Hematopoietic multipotent progenitor cell treated with erythropoietin and hydrocortisone succinate and interleukin-3 and kit ligand, for 6 days (in vitro differentiated cells): ENCODE measurements around the gene S100A2.

Experiments
- DNase-seq: peaks from one replicate; pipeline ENCODE4 v3.0.0-alpha.2; 2015

S100A2 gene

DNA sequence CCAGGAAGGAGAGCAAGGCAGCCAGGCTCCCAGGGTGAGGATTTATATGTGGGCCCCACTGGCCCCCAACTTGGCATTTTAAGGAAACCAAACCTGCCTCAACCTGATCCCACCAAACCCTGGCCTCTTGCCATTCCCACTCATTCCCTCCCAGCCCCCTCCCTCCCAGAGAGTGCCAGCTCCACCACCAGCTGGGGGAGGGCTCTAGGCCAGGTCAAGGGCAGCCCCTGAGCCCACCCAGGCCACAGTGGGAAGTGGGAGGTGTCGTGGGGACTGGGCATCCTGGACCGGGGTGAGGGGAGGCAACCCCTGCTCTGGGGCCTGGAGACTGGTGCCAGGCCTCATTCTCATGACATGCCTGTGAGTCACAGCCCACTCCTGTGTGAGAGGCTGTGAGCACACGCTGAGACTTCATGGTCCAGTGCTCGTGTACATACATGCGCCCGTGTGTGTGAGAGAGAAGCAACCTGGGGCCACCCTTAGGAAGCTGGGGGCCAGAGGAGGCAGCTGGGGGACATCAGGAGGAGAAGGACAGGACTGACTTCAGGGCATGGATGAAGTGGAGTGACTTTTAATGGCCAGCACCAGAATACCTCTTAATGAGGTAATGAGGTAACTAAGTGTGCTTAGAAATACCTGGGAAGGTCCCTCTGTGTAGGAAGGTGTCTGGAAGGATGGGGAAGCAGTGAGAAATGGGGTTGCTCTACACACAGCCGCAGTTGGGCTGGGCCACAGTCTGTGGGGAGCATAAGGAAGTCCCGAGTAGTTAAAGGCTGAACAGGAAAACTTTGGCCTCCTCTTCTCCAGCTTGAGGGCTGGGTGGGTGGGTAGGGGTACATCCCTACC, at the start of gene S100A2:
S100A2 (minus strand) TSS at position 316 of the 846 bp plus-strand sequence. CDS start 1,967 bp downstream, outside the sequence.
- DNase-seq = peak; percentile 67

DNA sequence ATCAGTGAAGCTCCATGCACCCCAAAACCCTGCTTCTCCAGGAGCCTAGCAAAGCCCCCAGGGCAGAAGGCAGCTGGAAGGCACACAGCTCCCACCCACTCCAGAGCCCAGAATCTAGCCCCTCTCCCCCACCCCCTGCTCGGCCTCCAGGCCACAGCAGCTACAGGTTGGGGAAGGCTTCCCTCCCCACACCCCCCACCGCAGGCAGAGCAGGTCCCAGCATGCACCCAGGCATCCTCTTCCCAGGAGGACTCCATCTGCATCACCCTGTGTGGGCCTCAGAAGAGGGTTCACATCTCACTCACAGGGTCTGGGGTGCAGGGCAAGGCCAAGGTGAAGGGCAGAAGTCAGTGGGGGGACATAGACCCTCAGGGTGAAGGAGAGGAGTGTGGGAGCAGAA, 49.8 kb upstream of the S100A2 start:
- DNase-seq = no peak

DNA sequence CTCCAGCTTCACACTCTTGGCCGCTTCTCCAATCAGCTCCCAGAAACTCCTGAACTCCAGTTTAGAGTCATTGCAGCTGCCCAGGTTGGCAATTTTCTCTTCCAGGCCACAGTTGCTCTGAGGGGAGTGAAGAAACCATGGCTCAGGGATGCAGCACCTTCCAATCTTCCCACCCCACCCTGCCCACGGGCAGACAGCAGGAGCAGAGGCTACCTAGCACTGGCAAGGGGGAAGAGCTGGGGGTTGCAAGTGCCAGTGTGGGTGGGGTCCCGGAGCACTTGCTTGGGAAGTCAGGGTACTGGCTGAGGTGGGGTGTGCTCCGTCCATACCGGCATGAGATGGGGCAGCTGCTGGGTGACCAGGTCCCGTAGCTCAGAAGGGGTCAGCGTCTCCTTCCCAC, 49.3 kb upstream of the S100A2 start:
- no peak for DNase-seq

DNA sequence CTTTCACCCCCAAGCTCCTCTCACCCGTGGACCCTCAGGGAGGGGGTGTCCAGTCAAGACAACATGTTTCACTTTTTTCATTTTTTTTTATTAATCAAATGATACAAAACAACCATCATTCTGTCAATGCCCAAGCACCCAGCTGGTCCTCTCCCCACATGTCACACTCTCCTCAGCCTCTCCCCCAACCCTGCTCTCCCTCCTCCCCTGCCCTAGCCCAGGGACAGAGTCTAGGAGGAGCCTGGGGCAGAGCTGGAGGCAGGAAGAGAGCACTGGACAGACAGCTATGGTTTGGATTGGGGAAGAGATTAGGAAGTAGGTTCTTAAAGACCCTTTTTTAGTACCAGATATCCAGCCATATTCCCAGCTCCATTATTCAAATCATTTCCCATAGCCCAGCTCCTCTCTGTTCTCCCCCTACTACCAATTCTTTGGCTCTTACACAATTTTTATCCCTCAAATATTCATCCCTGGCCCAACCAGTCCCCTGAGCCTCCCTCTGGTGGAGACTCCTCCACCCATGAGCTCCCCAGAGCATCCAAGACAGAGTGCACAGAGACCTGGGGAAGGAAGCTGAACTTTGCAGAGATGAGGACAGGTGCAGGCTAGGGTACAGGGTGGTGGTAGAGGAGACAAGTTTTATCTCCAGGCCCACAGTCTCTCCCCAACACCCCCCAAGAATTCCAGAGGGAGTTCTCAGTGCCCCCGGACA, 48.7 kb upstream of the S100A2 start:
- no peak for DNase-seq

DNA sequence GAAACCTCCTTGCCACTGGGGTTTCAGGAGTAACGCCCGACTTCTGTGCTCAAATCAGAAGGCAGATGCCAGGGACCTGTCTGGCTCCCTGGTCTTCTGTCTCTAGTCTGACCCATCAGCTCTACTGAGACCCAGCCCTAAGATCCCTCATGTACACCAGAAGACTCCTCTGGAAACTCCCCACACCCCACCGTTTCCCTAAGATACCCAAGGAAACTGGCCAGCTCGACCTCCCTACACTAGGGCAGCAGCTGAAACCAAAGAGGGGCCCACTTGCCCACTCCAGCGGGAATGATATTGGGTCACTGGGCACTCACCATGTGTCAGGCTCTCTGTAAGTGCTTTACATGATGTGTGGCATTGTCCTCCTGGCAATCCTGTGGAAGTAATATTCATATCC, 47.8 kb upstream of the S100A2 start:
- DNase-seq = no peak

DNA sequence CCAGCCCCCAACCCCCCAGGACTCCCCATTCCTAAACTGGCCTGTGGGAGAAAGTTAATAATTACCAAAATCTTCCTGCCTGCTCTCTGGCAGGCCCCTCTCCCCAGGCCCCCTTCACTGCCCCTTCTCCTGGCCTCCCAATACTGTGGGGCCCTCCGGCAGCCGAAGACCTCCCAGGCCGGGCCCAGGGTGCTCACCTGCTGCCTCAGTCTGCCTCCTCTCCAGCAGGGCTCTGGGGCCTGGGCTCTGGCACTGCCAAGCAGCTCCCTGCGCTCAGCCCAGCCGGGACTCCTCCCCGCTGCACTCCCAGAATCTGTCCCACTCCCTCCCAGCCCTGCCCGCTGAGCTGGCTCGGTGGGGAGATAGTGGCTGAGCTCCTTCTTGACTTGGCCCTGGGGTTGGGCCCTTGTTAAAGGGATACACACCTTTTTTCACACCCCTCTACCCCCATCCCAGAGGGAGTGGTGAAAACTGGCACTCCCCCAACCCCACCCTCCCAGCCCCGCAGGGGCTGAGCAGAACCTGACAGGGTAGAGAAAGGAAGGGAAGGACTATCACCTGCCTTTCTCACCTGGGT, 47.2 kb upstream of the S100A2 start, which contains the start of gene S100A16:
S100A16 (minus strand) TSS at position 383 of the 577 bp plus-strand sequence. CDS start 4,986 bp downstream, outside the sequence.
- peak; percentile 66 for DNase-seq

DNA sequence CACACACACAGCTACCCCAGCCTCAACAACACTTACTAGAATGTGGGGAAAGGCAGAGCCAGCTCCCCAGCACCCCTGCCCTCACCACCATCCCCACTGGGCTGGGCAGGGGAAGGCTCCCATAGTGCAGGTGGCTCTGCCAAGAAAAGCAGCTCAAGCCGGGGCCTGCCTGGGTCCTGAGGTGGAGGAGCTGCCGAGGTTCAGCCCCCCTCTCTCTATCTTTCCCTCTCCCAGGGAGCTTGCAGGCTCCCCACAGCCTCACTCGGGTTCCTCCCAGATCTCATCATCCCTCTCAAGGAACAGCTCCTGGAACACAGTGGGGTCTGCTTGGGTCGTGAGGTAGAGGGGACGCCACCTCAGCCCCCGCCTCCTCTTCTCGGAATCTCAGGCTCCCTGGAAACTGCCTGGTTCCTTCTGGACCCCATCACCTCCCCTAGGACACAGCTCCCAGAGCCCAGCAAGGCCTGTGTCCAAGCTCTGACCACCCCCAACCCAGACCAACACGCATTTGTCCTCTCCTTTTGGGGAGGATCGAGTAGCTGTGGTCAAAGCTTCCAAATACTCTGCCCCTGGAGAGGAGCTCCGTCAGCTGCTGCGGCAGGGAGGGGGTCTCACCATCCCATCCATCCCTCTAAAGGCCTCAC, 46.6 kb upstream of the S100A2 start:
- no peak for DNase-seq

DNA sequence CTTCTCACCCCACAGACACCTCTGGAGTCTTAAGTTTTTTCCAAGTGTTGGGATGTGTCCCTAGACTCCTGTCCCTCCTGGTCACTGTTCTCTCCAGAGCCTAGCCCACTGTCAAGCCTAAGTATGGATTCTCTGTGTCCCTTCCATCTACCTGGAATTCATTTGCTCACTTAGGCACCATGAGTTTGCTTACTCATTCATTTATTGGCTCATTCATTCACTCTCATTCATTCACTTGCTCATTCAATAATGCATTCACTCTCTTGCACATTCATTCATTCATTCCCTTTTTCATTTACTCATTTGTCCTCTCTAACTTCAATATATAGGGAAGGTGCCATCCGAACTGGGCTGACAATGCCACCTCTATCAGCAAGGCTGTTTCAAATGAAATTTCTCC, 45.7 kb upstream of the S100A2 start:
- DNase-seq = no peak

DNA sequence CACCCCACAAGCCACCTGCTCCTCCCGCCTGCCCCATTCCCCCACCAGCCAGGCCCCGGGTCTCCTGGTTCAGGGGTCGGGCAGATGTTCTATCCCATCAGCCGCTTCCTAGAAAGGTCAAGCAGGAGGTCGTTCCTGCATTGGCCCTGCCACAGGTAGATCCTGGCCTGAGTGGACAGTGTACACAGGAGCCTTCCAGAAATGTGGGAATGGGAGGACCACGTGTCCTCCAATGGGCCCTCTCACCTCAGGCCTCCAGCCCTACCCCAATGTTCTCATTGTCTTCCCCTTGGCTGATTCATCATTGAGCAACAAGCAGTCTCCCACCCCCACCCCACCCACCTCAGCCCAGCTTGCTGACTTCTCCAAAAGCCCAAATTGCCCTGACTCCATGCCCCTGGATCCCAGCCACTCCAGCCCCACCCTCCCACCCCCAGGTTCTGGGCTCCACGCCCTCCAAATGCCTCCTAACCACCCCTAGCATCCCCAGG, 45.2 kb upstream of the S100A2 start:
- DNase-seq = no peak

DNA sequence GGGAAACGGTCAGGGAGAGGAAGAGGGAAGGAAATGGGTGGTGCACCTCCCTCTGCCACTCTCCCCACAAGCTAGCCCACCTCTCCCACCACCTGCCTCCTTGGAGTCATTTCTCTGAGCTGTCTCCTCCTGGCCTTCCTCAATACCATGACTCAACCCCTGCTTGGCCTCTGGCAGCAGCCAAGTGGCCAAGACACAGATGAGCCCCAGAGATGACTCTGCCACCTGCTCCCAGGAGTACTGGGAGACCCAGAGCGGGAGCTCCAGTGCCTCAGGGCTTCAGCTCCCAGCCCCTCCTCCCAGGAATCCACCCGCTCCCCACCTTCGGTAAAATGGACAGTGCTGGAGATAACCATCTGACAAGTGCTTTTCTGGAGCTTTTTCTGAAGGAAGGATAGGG, 44.7 kb upstream of the S100A2 start:
- no peak for DNase-seq

DNA sequence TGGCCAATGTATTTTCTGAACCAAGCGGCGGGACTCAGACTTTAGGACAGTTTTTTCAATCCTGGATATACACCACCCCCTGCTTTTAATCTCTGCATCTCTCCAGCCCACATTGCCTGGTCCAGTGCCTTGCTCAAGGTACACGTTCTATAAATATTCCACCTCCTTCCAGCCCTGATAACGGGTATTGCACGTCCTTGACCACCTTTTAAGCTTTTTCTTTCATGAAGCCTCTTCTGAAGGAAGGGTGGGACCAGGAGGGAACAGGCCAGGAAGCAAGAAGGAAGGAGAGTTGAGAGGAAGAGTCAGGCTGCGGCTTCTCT, 43.9 kb upstream of the S100A2 start:
- no peak for DNase-seq

DNA sequence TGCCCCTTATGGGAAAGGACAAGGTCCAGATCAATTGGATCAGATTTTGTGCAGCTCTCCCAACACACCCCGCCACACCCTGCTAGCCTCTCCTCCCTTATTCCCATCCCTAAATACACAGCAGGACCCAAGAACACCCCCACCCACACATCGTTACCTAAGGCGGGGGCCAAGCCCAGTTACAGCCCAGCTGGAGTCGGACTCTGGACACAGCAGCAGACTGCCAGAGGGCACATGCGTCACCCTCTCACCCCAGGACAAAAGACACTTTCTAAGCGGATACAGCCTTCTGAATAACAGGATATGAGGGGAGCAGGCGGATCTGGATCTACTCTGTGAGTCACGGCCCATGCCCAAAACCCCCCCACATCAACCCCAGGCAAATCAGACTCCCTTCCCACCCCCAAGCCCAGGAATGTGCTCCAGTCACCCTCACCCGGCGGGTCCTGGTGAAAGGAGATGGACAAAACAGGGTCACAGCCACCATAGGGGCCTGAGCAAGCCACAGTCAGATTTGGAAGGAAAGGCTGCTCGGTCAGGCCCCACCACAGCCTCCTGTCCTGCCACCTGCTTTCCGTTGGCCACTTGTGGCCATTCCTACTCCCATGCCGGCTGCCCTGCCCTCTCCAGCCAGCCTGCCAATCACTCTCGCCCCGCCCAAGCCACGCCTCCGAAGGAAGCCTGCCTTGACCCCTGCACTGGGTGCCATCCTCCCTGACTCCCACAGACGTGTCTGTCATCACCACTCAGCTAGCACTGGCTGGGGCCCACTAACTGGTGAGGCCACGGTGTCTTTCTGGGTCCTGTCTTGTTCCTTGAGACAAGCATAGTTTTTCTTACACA, 43.3 kb upstream of the S100A2 start:
- no peak for DNase-seq

DNA sequence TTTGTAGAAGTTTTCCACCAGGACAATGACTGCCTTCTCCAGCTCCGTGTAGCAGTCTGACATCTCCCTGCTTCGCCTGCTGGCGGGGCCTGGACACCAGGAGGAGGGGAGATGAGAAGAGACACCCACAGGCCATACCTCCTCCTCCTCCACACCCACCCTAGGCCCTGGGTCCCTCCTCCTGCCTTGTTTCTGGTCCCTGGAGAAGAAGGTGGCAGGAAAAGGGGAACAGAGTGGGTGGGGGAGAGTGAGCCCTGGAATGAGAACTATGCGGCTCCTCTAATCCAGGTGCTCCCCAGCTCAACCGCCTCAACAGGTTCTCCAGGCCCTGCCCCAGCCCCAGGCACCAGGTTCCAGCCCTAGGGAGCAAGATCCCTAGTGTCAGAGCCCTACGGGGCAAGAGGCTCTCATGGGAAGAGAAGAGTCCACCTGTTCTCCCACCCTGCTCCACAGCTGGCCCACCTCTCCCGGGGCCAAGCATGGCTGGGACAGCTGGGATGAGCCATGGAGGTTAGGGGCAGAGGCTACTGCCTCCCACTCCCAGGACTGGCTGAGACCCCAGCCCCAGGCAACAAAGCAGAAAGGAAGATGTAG, 42.5 kb upstream of the S100A2 start:
- no peak for DNase-seq

DNA sequence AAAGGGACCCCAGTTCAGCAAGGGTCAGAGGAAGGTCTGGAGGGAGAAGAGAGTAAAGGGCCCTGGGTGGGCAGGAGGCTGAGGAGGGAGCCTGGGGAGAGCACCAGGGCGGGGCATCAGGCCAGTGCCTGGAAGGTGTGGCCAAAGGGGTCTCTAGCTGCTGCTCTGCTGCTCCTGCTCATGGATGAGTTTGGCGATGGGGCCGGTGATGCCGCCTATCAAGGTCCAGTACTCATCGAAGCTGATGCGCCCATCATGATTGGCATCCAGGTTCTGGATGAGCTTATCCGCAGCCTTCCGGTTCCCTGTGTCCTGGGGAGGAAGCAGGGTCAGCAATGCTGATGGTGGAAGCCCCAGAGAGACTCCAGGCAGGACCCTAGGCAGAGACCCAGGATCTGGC, 41.7 kb upstream of the S100A2 start:
- no peak for DNase-seq

DNA sequence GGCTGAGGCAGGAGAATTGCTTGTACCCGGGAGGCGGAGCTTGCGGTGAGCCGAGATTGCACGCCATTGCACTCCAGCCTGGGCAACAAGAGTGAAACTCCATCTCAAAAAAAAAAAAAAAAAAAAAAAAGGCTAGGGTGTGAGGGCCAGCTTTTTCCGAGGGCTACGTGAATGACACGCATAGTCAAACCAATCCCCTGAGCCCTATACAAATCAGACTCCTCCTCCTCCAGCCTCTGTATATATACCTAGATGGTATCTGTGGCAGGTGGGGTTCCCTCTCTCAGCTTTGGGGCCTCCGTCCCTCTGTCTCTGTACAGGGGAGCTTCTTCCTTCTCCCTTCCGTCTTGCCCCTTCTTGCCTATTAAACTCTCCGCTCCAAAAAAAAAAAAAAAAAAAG, 40.5 kb upstream of the S100A2 start:
- no peak for DNase-seq

DNA sequence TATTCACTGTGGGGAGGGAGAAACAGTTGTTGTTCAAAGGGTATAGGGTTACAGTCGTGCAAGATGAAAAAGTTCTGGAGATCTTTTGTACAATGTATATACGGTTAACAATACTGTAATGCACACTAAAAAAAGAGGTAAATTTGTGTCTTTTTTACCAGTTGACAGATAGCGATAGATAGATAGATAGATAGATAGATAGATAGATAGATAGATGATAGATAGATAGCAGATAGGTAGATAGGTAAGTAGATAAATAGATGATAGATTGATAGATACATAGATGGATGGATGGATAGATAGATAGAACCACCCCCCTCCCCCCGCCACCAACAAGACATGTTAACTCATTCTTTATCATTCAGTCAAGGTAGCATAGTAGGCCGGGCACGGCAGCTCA, 37.1 kb upstream of the S100A2 start:
- DNase-seq = no peak

DNA sequence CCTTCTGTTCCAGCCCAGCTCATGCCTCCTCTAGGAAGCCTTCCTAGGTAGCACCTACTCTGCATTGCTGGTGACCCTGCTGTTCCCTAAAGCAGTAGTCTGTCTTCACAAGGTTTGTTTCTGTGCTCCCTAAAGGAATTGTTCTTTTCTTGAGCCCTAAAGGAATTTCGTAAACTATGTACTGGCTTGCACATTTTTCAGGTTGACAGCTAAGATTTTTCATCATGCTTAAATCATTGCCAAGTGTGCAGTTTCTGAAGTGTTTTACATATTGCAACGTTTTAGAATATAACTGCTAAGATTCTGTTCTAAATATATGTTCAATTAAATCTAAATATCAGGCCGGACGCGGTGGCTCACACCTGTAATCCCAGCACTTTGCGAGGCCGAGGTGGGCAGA, 34.2 kb upstream of the S100A2 start:
- DNase-seq = no peak

DNA sequence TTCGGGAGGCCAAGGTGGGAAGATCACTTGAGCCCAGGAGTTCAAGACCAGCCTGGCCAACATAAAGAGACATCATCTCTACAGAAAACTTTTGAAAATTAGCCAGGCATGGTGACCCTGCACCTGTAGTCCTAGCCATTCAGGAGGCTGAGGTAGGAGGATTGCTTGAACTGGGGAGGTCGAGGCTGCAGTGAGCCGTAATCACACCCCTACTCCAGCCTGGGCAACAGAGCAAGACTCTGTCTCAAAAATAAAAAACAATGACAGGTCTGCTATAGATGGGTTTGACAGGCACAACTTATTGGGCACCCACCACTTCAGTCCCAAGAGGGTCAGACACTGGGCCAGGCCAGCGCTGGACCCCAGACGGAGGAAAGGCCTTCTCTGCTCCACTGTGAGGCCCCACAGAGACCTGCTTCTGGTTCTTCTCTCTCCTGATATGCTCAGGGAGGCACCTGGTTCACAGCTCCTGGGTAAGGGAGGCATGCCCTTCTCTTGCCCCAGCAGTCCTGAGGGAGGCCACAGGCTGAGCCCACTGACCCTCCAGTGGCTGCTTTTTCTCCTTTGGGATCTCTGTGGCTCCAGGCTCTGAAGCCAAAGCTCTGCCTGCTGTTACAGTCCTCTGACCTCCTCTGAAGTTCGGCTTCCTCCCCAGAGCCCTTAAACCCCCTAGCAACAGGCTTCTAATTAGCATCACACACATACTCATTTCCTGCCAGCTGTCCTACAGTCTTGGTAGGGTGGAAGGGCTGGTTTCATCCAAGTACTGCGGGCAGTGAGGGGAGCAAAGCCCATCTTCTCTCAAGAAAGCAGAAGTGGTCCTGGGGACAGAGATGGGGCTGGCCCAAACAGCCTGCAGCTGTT, 32.9 kb upstream of the S100A2 start:
- peak; percentile 71 for DNase-seq

DNA sequence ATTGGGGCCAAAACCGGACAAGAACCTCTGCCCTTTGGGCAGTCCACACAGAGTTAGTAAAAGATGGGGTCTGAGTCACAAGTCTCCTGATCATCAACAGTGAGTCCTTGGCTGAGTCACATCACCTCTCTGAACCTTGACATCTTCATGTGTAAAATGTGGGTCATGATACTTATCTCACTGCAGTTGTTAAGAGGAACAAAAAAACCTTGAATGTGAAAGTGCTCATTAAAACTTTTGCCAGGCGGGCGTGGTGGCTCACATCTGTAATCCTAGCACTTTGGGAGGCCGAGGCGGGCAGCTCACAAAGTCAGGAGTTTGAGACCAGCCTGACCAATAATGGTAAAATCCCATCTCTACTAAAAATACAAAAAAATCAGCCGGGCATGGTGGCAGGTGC, 31.6 kb upstream of the S100A2 start:
- DNase-seq = peak; percentile 49

DNA sequence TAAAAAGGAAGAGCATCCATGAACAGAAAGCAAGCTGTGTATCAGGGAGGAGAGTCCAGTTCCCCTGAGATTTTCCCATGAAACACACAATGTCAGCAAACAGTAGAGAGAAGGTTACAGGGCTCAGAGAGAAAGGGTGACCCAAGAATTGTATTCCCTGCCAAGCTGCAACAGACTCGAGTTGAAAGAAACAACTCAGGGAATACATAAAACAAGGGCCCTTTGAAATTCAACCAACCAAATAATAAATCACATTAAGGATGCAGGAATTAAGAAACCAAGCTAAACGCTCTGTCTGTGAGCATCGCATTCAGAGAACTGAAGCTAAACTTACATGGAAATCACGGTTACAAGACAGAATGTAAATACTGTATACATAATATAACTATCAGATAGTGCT, 27.1 kb upstream of the S100A2 start:
- DNase-seq = no peak

DNA sequence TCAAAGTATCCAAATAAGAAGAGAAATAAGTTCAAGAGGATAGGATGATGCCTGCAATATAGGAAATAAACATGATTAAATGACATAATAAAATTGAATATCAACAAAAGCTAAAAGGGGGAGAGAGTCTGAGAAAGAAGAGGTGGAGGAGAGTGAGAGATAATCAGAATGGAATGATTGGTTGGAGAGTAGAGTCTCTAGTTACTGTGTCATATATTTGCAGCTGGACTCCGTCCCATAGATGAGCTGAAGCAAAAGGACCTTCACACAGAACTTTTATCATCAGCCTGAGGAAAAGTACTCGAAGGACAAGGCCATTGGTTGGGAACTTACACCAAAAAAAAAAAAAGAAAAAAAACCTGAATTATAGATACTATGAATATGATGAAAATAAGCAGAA, 22.8 kb upstream of the S100A2 start:
- no peak for DNase-seq
